ENCODE results near the gene NEK6.

Gene NEK6

DNA sequence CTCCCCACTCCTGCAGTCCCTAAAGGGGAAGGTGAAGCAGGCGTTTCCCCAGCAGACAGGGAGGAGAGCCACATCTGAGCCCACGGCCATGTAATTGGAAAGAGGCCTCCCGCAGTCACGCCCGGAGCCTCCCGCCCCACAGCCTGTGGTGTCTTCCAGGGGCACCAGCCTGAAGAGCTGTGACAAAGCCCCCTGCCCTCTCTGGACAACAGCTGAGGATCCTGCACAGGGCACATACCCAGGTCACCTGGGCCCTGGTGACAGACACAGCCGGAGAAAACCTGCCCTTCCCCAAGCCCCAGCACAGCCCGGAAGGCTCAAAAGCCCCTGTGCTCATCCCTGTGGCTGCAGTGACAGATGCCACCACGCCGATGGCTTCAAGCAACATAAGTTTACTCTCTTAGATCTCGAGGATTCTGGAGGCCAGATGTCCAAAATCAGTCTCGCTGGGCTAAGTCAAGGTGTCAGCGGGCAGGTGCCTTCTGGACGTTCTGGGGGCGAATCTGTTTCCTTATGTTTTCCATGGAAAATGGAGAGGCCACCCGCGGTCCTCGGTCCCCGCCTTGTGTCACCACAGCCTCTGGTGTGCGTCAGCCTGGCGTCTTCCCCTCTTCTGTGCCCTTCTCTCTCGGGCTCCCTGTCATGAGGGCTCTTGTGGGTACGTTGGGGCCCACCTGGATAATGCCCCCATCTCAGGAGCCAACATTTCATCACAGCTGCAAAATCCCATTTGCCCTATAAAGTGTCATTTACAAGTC is 86.0 kb downstream of the NEK6 start:
- no peak for TF ChIP-seq CTCF (IDR thresholded peaks at IDR 0.05; ENCODE audit: low read depth, low read length, missing control alignments)
- in situ Hi-C loops (cut with HindIII; ENCODE audit: low pct_ligation_motif_present, low sequenced_read_pairs), result no loop called here
- no peak overlapping the region for H3K4me3 ChIP-seq (ENCODE audit: low read depth, low read length)
- peaks cover 45% of the 10 kb centered on the region for H3K36me3 ChIP-seq (replicated peaks)
- no peaks in the 10 kb centered on the region for H3K27me3 ChIP-seq (replicated peaks)
- H3K27ac ChIP-seq, result peak overlapping the region; percentile 54
- no peak for DNase-seq

GRCh38 chr9:124344291-124345050 is 86.7 kb downstream of the NEK6 start:
- H3K36me3 ChIP-seq (replicated peaks), result peaks cover 50% of the 10 kb centered on the region
- H3K27ac ChIP-seq, result no peak overlapping the region
- DNase-seq, result no peak
- no peak overlapping the region for H3K4me3 ChIP-seq (ENCODE audit: low read depth, low read length)
- TF ChIP-seq CTCF (IDR thresholded peaks at IDR 0.05; ENCODE audit: low read depth, low read length, missing control alignments), result no peak
- in situ Hi-C loops (cut with HindIII; ENCODE audit: low pct_ligation_motif_present, low sequenced_read_pairs), result no loop called here
- H3K27me3 ChIP-seq (replicated peaks), result no peaks in the 10 kb centered on the region

- DNase-seq, result no peak
- no peak overlapping the region for H3K27ac ChIP-seq
- H3K4me3 ChIP-seq (ENCODE audit: low read depth, low read length), result no peak overlapping the region
- H3K36me3 ChIP-seq (replicated peaks), result peaks cover 56% of the 10 kb centered on the region
- in situ Hi-C loops (cut with HindIII; ENCODE audit: low pct_ligation_motif_present, low sequenced_read_pairs), result no loop called here
- H3K27me3 ChIP-seq (replicated peaks), result no peaks in the 10 kb centered on the region
- no peak for TF ChIP-seq CTCF (IDR thresholded peaks at IDR 0.05; ENCODE audit: low read depth, low read length, missing control alignments)
Observed at GRCh38 chr9:124345063-124345462, 87.3 kb downstream of the NEK6 start.

- in situ Hi-C loops (cut with HindIII; ENCODE audit: low pct_ligation_motif_present, low sequenced_read_pairs), result no loop called here
- Histone ChIP-seq H3K4me3 (ENCODE audit: low read depth, low read length) (no peak overlapping the region), H3K36me3 (replicated peaks) (peaks cover 64% of the 10 kb centered on the region), H3K27me3 (replicated peaks) (no peaks in the 10 kb centered on the region), H3K27ac (no peak overlapping the region)
- DNase-seq, result no peak
- no peak for TF ChIP-seq CTCF (IDR thresholded peaks at IDR 0.05; ENCODE audit: low read depth, low read length, missing control alignments)
Observed at GRCh38 chr9:124345751-124346281, 88.1 kb downstream of the NEK6 start.

- TF ChIP-seq CTCF (IDR thresholded peaks at IDR 0.05; ENCODE audit: low read depth, low read length, missing control alignments), result no peak
- H3K27me3 ChIP-seq (replicated peaks), result no peaks in the 10 kb centered on the region
- in situ Hi-C loops (cut with HindIII; ENCODE audit: low pct_ligation_motif_present, low sequenced_read_pairs), result no loop called here
- H3K36me3 ChIP-seq (replicated peaks), result peaks cover 71% of the 10 kb centered on the region
- H3K27ac ChIP-seq, result no peak overlapping the region
- DNase-seq, result no peak
- H3K4me3 ChIP-seq (ENCODE audit: low read depth, low read length), result no peak overlapping the region
Observed at GRCh38 chr9:124346347-124347163, 88.8 kb downstream of the NEK6 start.

All from brain microvascular endothelial cell (primary cell).